Stimulated activated CD8-positive, alpha-beta memory T cell treated with anti-CD3 and anti-CD28 coated beads, Interleukin-7, amount 100 ng/mL, for 4 hours (primary cell): Measurements from ENCODE around the gene STIM1.

ENCODE experiments used
- DNase-seq, 2 donors: peaks; one replicate each; pipeline ENCODE4 v3.0.0-alpha.2; 2020; ENCODE audit warnings: low read depth in 2 of 2

STIM1 gene

DNA sequence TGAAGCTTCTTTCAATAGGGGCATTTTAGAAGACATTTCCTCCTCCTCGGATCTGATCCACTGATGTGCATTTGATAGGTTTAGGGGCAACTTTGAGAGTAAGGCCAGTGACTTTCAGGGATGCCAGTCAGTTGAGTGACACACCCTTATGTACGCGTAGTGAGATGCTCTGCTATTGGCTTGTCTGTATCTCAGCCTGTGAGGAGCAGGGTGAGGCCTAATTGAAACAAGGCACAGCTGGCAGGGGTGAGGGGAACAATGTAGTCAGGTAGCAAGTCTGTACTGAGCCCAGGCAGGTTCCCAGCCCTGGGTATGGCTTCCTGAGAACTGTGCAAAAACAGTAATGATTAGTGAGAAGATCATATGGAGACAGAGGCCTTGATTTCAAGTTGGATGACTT lies 61.5 kb downstream of the STIM1 start:
- peak in 1 of 2 donors; percentile 3 for DNase-seq

DNA sequence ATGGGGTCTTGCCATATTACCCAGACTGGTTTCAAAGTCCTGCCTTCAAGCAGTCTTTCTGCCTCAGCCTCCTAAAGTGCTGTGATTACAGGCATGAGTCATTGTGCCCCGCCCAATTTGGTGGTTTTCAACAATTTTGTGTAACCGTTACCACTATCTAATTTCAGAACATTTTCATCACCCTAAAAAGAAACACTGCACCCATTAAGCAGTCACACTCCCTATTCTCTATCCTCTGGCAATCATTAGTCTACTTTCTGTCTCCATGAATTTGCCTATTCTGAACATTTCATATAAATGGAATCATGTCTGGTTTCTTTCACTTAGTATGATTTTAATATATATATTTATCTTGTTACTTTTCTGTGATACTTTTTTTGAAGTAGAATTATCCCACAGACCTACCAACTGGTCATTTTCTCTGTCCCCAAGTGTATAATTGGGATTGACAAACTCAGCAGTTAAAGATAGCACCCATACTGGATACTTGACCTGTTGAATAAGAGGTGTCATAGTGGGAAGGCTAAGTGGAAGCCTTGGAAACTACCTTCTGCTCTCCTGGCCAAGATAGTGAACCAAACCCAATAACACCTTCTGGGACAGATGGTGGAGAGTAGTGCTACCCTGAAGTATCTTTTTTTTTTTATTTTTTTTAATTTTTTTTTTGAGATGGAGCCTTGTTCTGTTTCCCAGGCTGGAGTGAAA lies 64.8 kb downstream of the STIM1 start:
- peak; percentile 67 to 76 for DNase-seq

DNA sequence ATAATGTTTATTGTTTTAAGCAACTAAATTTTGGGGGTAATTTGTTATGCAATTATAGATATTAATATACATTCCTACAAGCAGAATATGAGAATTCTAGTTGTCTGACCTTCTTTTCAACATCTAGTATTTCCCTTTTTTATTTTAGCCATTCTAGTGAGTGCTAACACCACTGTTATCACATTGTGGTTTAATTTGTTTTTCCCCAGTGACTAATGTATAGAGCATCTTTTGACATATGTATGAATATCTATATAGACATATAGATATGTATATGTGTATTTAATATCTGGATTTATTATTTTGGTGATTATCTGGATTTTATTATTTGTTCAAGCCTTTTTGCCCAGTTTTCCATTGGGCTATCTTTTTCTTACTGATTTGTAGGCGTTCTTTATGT lies 66.6 kb downstream of the STIM1 start:
- no peak for DNase-seq

DNA sequence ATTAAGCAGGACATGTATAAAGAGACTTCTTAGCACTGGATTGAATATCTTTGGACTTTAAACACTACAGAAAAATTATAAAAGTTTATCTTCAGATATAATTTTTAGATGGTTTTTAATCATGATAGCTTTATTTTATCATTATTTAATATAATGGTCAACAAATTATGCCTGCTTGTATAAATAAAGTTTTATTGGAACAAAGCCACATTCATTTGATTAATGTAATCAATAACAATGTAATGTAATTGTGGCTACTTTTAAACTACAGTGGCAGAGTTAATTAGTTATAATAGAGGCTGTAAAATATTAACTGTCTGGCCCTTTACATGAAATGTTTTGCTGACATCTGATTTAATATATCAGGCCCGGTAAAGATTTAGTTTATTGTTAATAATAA lies 70.0 kb downstream of the STIM1 start:
- no peak for DNase-seq

DNA sequence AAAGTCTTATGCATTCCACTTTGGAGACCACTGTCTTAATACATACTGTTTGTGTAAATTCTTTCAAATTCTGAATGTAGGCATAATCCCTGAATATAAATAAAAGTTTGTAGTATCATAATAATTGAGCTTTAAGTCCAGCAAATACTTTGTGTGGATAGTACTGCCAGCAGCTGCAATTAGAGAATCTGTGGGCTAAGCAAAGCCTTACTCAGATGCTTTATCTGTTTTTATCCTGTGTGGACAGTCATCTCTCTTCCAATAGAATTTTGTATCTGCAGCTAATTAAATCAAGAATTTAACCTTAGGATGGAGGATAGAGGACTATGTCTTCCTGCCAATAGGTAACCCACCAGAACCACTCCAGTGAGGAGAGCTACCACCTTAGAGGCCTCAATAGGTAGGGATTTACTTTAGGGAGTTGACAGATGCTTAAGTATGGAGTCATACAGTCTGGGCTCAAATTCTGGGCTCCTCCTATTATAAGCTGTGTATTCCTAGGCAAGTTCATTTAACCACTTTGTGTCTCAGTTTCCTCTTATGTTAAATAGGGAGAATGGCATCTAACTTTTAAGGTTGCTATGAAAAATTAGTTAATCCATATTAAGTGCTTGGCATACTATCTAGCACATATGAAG lies 71.1 kb downstream of the STIM1 start:
- DNase-seq, result no peak

DNA sequence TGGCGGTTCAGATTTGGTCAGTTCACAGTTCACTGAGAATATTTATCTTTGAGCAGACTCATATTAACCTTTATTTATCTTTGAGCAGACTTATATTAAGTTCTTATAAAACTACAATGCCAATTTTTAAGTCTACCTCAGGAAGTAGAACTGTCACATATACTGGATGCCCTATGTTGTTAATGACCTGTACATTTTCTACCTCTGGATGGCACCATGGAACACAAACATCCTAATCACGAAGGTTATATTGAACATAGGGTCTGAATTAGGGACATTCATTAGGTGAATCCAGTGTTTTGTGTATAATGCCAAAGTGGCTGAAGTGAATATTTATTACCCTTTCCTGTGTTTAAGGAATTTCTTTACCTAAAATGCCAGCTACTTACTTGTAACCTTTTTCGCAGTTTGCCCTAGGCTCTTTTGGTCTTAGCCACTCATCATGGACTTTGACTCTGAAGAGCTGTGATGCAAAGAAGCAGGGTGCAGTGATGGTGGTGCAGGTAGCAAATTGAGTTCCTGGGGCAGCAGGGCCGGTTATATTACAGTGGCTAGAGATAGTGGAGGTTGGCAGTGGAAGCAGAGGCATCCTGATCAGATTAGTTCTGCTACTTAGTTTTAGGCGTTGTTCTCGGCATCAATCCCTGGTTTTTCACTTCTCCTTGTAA lies 71.8 kb downstream of the STIM1 start:
- no peak for DNase-seq

DNA sequence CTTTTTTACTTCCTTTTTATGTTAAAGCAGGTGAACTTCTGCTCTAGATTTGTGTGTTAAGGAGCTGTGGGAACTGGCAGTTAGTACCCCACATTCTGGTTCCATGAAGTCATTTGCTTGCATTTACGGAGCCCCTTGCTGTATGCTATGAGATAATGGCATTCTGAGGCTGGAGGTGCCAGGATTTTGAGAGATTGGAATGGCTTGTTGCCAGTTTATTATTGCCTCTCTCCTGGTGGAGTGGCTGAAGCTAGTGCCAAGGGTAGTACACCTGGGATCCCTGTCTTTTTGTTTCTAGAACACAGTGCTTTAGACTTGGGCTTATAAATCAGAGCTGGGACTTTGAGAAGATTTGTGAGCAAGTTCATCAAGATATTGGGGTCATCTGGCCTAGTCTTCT lies 73.8 kb downstream of the STIM1 start:
- DNase-seq, result no peak

DNA sequence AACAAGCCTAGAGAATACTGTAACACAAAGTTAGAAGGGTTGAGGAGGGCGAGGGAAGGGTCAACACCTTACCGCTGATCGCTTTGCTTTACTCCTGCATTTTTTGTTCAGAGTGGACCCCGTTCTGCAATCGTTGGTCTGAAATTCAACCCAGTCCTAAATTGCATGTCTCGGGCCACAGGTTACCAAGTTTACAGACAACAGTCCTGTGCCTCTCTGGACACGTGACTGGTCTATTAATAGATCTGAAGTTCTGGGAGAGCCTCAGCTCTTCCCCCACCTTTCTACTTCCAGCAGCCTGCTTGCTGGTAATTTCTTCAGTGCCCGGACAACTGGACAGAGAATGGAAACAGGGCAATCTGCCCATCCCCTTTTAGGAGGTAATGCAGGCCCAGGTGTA lies 74.2 kb downstream of the STIM1 start:
- DNase-seq, result no peak

DNA sequence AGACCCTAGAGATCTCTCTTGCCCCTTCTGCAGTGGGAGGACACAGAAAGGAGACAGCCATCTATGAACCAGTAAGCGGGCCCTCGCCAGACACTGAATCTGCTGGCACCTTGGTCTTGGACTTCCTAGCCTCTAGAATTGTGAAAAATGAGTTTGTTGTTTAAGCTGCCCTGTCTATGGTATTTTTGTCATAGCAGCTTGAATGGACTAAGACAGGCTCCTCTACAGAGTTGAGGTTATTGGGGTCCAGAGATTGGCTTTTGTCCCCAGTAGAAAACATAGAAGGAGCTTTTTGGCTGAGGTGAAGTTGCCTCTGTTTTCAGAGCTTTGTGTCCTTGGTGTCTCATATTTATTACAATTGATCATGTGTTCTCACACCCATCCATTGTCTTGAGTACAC lies 77.2 kb downstream of the STIM1 start:
- no peak for DNase-seq

DNA sequence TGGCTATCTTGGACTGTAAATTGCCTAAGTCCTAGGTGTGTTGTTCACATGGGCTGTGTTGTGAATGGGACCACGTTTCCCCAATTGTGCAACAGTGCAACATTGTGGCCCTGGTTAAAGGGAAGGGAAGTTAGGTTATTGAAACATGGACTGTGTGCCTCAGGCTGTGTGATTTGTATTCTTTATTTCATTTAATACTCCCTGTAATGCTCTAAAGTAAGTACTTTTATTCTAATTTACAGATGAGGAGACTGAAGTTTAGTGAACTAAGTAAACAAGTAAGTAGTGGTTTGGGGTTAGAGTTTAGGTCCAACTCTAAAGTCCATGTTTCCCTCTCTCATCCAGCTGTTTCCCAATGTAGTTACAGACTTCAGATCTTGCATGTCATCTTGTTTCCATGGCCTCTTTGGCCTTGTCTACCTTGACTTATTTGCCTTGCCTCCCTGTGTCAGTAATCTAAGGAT lies 77.7 kb downstream of the STIM1 start:
- no peak for DNase-seq

DNA sequence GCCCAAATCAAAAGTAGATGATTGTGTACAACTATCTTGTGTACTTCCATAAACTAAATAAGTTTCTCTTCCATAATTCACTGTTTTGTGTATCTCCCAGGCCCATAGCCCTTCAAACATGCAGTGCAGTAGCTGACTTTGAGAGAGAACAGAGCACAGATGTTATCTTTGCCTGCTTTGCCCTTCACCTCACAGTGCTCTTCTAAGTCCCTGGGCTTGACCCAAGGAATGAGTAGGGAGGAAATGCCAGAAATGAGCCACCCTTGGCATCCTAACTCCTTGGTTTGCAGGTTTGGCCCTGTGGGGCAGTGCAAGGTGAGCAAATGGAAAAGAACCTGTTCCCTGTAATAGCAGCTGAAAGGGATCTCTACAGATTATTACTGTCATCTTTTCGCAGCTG lies 79.2 kb downstream of the STIM1 start:
- no peak for DNase-seq

DNA sequence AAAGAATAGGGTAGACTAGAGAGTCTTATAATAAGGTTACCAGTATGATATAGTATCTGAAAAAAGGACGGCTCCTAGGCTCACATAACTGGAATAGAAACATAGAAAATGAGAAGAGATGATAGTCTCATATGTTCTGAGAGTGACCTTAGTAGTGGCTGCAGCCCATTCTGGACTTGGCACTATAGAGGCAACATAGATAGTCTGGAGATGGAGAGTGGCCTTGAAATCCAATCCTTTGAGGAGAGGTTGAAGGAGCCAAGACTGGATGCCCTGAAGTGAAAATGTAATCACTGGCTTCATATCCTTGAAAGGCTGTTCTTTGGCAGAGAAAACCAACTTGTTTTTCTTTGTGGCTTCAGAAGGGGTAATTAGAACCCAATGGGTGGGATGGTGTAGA lies 81.1 kb downstream of the STIM1 start:
- no peak for DNase-seq

DNA sequence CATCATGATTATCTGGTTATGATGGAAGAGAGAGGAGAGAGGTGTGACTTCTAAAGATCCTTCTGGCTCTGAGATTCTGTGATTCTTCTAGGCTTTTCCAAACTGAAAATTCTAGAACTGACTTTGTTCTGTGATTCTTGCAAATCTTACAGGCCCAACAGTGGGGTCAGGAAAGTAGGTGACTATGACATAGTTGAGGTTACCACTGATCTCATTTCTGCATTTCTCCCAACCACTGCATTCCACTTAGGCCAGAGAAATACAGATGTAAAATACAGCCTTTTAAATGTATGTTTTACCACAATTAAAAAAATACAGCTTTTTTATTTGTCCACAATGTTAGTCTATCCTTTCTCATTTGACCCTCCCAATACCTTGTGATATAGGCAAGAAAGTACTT lies 83.7 kb downstream of the STIM1 start:
- no peak for DNase-seq

DNA sequence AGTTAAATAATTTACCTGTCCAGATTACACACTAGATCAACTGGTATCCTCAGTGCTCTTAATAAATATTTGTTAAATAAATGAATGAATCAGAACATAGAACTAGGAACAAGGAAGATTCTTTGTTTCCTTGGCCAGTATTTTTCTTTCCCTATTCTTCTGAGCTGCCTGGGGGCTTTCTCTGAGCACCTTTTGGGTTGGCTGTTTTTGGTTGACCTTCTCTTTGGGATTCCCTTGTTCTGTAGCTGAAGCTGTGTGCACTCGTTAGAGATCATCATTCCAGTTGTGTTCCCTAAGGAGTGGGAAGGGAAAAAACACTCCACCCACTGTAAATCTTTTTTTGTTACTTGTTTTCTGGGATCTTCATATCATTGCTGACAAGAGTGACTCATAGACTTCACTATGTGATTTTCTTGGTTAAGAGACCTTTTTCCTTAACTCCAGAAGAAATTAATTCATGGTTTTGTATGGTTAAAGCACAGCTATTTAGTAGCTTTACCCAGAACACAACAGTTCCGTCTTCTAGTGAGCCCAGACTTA lies 84.3 kb downstream of the STIM1 start:
- no peak for DNase-seq

DNA sequence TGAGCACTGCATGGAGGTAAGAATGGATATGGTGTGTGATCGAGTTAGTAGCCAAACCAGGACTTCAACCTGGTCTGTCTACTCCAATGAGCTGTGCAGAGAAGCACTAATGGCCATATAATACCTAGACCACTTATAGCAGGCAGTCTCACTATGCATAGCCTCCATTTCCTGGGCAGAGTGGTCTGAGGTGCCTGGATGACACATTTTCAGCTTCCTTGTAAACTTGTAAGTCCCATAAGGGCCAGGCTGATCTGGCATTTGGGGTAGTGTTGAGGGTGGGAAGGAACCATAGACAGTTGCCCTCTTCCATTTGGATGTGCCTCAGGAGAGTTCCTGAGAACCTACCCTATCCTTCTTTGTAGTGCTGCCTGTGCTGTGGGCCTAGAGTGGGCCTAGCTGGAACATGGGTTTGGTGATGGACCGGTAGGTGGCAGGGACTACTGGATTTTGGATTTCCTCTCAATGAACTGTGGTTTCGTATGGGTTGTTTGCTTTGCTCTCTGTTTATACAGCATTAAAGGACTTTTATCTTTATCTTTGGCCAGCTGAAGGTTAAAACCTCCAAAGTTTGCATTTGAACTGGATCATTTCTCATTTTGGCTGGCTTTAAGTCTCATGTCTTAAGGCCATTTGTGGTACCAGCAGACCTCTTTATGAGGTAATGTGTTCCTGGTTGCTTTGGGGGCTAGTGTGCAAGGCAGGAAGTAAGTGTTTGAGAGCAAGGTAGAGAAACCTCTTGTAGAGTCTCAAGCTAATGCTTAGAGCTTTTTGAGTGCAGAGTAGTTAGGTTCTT lies 86.9 kb downstream of the STIM1 start:
- no peak for DNase-seq

DNA sequence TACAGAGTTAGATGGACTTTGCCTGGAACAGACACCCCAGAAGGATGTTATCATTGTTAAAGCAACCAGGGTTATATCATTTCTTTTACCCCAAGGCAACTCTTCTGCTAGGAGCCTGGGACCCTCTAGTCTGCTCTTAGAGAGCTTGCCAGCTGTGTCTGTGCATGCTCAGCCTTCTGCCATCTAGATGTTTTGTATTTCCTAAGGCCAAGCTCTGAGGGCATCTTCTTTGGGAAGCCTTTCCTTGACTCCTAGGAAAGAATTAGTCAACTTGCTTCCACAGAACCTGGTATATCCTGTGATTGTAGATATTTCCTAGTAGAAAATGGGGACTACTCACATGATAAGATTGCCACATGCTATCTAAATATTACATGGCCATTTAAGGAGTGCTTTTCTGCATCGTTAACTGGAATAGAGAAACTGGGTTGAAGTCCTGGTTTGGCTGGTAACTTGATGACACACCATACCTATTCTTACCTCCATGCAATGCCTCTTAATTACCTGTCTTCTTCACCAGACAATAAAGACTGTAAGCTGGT lies 87.6 kb downstream of the STIM1 start:
- no peak for DNase-seq

DNA sequence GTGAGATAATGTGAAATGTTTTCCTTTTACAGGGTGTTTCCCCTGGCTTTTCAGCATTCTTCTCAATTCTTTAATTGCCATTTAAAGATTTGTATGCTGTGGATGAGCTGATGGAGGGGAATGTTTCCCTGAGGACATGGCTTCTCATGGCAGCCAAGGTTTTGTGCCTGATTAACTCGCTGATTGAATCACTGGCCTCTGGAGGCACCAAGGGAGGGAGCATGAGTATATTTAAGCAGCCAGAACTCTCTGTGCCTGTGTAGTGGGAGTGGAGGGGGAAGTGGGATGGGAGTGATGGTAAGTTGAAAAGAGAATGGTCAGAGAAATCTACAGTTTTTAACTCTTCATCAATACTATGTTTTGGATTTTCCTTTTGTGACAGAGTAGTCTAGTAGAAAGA lies 88.7 kb downstream of the STIM1 start:
- DNase-seq, result no peak

DNA sequence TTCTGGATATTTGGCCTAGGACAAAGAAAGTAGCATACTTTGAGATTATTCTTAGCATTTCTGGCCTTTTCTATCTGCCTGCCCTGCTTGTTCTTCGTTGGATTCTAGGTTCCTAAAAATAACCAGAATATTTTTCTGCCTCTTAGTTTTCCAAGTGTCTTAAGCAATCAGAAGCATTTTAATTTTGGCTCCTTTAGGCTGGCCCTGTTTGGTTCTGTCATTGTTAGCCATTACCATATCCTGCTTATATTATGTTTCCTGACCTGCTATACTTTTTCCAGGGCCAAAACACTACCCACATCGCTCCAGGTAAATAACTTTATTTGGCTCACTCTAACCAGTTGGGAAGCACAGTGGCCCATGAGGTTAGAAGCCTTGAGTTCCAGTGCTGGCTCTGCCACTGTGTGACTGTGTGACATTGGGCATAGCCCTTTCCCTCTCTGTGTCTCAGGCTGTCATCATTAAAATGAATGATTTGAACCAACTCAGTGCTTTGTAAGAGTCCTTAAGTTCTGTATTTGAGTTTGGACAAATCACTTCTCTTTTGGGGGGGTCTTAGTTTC lies 91.1 kb downstream of the STIM1 start:
- no peak for DNase-seq

DNA sequence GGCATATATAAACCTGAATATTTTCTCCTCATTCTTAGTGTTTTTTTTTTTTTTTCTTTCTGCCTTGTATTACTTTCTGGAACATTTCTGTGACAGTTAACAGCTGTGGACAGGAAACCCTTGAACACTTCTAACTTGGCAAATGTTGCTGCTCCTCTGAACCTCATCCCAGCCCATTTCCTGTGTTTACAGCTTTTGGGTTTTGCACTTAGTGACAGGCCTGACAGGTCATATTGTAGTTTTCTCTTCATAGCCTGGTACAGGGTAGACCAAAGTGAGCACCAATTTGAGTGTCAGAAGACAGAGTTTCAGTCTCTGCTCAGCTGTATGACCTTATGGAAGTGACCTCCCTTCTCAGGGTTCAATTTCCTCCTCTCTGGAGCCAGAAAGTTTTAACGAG lies 91.6 kb downstream of the STIM1 start:
- peak; percentile 13 to 44 for DNase-seq

DNA sequence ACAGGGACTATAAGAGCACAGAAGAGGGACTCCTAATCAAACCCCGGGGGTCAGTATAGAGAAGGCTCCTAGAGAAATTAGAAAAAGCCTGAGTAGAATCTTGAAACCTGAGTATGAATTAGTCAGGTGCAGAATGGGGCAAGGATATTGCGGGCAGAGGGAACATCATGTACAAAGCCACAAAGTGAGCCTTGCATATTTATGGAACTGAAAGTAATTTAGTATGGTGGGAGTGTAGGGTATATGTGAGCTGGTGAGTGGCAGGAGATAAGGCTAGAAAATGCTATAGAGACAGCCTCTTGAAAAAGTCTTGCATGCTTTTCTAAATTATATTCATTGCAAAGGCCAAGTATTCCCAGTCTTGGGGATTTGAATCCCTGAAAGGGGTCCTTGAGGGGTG lies 93.7 kb downstream of the STIM1 start:
- DNase-seq, result no peak

DNA sequence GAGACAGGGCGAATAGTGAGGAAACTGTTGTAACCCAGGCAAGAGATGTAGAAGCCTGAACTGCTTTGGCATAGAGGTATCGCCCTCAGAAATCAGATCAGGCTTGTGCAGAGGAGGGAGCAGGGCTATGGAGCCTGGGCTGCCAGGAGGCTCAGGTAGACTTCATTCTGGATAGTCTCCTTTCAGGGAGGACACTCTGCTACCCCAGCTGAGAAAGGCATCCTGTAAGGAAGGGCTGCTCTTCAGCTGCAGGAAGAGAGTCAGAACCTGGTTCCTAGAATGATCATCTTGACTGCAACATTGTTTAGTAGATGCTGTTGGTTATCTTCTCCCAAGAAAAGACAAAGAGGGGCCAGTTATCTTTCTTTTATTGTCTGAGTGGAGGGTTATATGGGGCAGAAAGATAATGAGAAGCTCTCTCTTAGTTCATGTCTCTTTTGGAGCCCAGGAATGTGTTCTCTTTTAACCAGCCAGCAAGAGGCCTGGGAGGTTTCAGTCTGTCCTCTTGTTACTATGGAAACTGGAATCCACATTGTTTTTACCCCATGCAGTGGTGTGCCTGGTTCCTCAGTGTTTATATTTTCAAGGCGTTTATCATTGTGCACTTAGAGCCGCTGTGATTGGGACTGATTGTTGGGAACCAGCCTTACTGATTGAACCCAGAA lies 95.7 kb downstream of the STIM1 start:
- DNase-seq, result no peak
